Fibroblast of villous mesenchyme (primary cell): ENCODE measurements around the gene SCT. TPM values are rescaled to one million over a fixed set of nuclear protein-coding genes. Genes with fewer than 3 reads are reported as not detected.

ENCODE experiments used
- DNase-seq: peaks from one replicate; pipeline ENCODE4 v3.0.0-alpha.2; 2010; ENCODE audit warnings: low read depth
- H3K4me3 ChIP-seq: 2 replicates; pipeline ENCODE4 v1.5.1; 2011; ENCODE audit warnings: low read depth, mild to moderate bottlenecking, low read length
- total RNA-seq: library from RNA; depleted of rRNA; stranded (reverse); fragments of >200 nt; gene quantifications from 2 replicates; pipeline ENCODE4 v1.2.3, GENCODE V29; 2012
- TF ChIP-seq, protein P1 (sequence below): IDR thresholded peaks from 2 replicates; pipeline ENCODE4 v1.5.1; 2012; ENCODE audit warnings: low read depth, mild to moderate bottlenecking, low read length; ENCODE audit not compliant: insufficient read depth

SCT gene
- total RNA-seq, 1 donor, result not detected

DNA sequence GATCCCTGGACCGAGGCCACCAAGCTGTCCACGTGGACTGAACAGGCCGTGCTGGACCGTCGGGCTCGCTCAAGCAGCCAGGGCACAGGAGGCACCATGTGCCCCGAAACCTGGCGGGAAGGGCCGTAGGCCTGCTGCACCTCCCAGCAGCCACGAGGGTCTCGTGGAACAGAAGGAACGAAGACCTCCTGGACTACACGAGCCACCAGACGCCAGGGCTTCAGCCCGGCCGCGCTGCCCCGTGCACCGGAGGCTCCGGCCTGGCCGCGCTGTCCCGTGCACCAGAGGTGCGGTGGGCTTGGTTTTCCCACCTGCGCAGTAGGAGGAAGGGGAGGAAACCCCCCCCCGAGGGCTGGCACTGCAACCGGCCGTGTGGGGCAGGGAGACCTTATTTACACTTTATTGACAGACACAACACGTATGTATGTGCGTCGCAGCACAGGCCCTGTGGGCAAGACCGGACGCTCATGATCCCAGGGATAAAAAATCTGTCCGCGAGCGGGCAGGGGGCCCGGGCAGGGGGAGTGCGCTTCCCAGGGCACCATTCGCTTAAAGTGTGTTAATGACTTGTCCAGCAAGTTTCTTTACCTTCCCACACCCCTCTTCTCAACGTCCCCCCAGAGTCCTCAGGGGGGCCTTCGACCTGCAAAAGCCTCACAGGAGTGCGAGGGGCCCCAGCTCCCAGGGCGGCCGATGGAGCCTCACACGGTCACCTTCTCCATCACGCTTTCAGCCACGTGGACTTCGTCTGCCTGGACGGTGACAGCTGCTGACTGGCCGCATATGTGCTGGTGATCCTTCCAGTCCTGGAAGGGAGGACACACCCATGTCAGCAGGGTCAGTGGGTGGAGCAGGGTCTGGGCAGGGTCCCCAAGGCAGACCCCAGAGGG, 17.1 kb upstream of the SCT start:
- H3K4me3 ChIP-seq, result no peak overlapping the region
- DNase-seq, result no peak
- TF ChIP-seq, protein P1, sequence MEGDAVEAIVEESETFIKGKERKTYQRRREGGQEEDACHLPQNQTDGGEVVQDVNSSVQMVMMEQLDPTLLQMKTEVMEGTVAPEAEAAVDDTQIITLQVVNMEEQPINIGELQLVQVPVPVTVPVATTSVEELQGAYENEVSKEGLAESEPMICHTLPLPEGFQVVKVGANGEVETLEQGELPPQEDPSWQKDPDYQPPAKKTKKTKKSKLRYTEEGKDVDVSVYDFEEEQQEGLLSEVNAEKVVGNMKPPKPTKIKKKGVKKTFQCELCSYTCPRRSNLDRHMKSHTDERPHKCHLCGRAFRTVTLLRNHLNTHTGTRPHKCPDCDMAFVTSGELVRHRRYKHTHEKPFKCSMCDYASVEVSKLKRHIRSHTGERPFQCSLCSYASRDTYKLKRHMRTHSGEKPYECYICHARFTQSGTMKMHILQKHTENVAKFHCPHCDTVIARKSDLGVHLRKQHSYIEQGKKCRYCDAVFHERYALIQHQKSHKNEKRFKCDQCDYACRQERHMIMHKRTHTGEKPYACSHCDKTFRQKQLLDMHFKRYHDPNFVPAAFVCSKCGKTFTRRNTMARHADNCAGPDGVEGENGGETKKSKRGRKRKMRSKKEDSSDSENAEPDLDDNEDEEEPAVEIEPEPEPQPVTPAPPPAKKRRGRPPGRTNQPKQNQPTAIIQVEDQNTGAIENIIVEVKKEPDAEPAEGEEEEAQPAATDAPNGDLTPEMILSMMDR, result no peak

DNA sequence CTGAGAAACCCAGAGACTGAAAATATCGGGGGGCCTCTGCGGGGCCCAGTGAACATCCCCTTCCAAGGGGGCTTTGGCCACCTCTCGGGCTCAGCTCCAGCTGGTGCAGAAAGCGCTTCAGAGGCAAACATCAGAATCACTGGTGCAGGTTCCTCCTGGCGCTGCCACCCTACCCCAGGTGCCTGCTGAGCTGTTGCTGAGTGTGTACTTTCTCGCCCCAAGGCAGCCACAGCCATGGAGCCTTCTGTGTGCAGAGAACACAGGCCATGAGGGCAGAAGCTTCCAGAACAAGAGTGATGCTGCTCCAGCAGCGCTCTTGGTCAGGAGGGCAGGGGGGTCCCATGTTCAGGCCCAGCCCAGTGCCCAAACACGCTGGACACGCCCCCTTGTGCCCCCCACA, 16.4 kb upstream of the SCT start:
- H3K4me3 ChIP-seq, result no peak overlapping the region
- TF ChIP-seq, protein P1, result no peak
- no peak for DNase-seq

DNA sequence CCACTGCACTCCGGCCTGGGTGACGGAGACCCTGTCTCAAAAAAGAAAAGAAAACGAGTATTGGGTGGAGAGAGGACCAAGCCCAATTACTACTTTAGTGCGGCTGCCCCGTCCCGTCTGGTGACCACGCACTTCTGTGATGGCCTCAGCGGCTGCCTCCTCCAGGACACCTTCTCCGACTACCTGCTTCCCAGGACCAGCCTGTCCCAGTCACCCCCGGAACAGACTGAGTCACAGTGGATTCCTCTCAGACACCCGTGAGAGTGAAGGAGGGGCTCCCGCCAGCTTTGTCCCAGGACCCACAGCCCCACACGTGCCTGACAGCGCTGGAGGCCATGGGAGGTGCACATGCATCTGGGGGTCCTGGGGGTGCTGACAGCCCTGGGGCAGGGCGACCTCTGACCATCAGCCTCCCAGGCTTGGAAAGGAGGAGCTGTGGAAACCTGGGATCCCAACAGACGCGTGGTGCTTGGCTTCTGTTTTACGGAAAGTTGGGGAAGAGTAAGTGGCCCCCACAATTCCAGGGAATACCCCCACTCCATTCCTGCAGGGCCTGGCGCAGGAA, 14.9 kb upstream of the SCT start:
- TF ChIP-seq, protein P1, result no peak
- DNase-seq, result no peak
- no peak overlapping the region for H3K4me3 ChIP-seq

DNA sequence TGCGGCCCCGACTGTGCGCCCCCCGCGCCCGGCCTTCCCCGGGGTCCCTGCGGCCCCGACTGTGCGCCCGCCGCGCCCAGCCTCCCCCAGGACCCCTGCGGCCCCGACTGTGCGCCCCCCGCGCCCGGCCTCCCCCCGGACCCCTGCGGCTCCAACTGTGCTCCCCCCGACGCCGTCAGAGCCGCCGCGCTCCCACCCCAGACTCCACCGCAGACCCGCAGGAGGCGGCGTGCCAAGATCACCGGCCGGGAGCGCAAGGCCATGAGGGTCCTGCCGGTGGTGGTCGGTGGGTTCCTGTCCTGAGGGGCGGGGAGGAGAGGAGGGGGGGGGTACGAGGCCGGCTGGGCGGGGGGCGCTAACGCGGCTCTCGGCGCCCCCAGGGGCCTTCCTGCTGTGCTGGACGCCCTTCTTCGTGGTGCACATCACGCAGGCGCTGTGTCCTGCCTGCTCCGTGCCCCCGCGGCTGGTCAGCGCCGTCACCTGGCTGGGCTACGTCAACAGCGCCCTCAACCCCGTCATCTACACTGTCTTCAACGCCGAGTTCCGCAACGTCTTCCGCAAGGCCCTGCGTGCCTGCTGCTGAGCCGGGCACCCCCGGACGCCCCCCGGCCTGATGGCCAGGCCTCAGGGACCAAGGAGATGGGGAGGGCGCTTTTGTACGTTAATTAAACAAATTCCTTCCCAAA, 13.2 kb upstream of the SCT start:
- TF ChIP-seq, protein P1, result no peak
- no peak for DNase-seq
- no peak overlapping the region for H3K4me3 ChIP-seq

DNA sequence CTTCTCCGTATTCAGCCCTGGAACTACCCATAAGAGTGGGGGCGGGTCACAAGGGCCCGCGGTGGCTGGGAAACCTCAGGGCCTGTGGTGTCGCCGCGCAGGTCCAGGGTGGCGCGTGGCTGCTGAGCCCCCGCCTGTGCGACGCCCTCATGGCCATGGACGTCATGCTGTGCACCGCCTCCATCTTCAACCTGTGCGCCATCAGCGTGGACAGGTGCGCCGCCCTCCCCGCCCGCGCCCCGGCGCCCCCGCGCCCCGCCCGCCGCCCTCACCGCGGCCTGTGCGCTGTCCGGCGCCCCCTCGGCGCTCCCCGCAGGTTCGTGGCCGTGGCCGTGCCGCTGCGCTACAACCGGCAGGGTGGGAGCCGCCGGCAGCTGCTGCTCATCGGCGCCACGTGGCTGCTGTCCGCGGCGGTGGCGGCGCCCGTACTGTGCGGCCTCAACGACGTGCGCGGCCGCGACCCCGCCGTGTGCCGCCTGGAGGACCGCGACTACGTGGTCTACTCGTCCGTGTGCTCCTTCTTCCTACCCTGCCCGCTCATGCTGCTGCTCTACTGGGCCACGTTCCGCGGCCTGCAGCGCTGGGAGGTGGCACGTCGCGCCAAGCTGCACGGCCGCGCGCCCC, 12.5 kb upstream of the SCT start:
- DNase-seq, result no peak
- TF ChIP-seq, protein P1, result no peak
- H3K4me3 ChIP-seq, result no peak overlapping the region

DNA sequence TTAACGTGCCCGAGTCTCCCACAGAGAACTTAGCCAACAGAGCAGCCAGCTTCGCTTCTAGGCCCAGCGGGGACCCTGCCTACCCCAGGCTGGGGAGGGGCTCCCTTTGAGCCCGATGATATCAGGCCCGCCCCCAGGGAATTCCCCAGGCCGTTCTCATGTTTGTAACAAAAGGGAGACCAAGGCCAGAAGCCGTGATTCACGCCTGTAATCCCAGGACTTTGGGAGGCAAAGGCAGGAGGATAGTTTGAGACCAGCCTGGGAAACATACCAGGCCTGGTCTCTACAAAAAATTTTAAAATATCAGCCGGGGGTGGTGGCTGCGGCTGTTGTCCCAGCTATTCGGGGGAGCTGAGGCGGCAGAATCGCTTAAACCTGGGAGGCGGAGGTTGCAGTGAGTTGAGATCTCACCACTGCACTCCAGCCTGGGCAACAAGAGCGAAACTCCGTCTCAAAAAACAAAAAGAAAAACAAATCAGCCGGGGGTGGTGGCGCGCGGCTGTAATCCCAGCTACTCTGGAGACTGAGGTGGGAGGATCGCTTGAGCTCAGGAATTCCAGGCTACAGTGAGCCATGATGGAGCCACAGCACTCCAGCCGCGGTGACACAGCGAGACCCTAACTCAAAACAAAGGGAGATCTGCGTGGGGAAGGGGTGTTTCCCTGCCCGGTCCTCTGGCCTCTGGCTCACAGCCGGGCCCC, 11.8 kb upstream of the SCT start:
- TF ChIP-seq, protein P1, result no peak
- no peak overlapping the region for H3K4me3 ChIP-seq
- DNase-seq, result no peak
